K562 (cell line): ENCODE data around the gene TNFRSF19. TPM values are rescaled to one million over a fixed set of nuclear protein-coding genes. Genes with fewer than 3 reads are reported as not detected.

Source experiments
- ATAC-seq: fragments of 200-7000 bp; cut with Tn5 transposase; 3 replicates; pipeline ENCODE4 v1.9.1; 2020; ENCODE audit warnings: moderate library complexity
- BruUV-seq: library from RNA; stranded (reverse); fragments of 400-500 nt; replicated peaks from 2 replicates; lab custom pipeline; 2021; lab: Mats Ljungman, UMichigan
- CTCF ChIA-PET: fragments of 300-600 bp; formaldehyde crosslinking; extraction: SDS; loops from one replicate; lab custom pipeline; 2021; ENCODE audit warnings: low intra/inter-chr PET ratio; lab: Yijun Ruan, JAX
- POLR2A ChIA-PET: fragments of 300-600, 350-650 bp; sonication (Branson Sonifier 250); formaldehyde crosslinking; extraction: SDS; loops from one replicate; lab custom pipeline; 2021; ENCODE audit warnings: antibody characterized with exemption, inconsistent platforms; lab: Yijun Ruan, JAX
- DNase-seq, 4 experiments: peaks; one replicate each; pipeline versions ENCODE4 v3.0.0 to v3.0.0-alpha.2; 2011 to 2018; ENCODE audit warnings: low spot score in 3 of 4, mixed read lengths in 3 of 4; ENCODE audit errors: extremely low read depth in 1 of 4
- FAIRE-seq: peaks from 2 replicates; lab custom pipeline; 2011; peaks lifted over from hg19 to GRCh38; lab: Jason Lieb, UNC
- H2AFZ ChIP-seq: 2 replicates; pipeline ENCODE4 v1.6.0; 2011; ENCODE audit warnings: low read depth, low read length, control low read depth, inconsistent platforms
- H3K27ac ChIP-seq: fragments of 200-600 bp; 3 replicates; pipeline ENCODE4 v1.8.0; 2011; ENCODE audit warnings: low read depth, mild to moderate bottlenecking, control low read depth, inconsistent platforms, low read length, moderate library complexity, mixed read lengths; ENCODE audit errors: extremely low read depth
- H3K27me3 ChIP-seq, 2 experiments: fragments of 300-600 bp in 1 of 2; 2 replicates in 1 of 2; 3 replicates in 1 of 2; pipeline versions ENCODE4 v1.6.0 to v1.8.0; 2011; ENCODE audit warnings: inconsistent platforms in 2 of 2, low read length in 2 of 2, mild to moderate bottlenecking in 1 of 2, mixed read lengths in 1 of 2, moderate library complexity in 1 of 2; ENCODE audit not compliant: control insufficient read depth in 2 of 2, insufficient read depth in 2 of 2
- H3K36me3 ChIP-seq: fragments of 300-600 bp; 3 replicates; pipeline ENCODE4 v1.8.0; 2011; ENCODE audit warnings: mild to moderate bottlenecking, low read length, inconsistent platforms; ENCODE audit not compliant: control insufficient read depth, insufficient read depth
- H3K4me1 ChIP-seq, 2 experiments: fragments of 200-600 bp in 1 of 2; replicated peaks in 1 of 2; 2 replicates in 1 of 2; 3 replicates in 1 of 2; pipeline versions ENCODE4 v1.5.1 to v1.8.0; 2011; ENCODE audit warnings: inconsistent platforms in 2 of 2, low read length in 2 of 2, mild to moderate bottlenecking in 1 of 2, mixed read lengths in 1 of 2, moderate library complexity in 1 of 2; ENCODE audit not compliant: control insufficient read depth in 2 of 2, insufficient read depth in 2 of 2
- H3K4me2 ChIP-seq: 2 replicates; pipeline ENCODE4 v1.6.1; 2011; ENCODE audit warnings: low read length, control low read depth, inconsistent platforms, mixed read lengths; ENCODE audit not compliant: insufficient read depth
- H3K4me3 ChIP-seq: fragments of 200-600 bp; sonication (generic), shearing (Covaris generic); 2 replicates; pipeline ENCODE4 v1.5.1; 2016; ENCODE audit warnings: control low read depth, inconsistent platforms
- H3K79me2 ChIP-seq: fragments of 200-600 bp; 3 replicates; pipeline ENCODE4 v1.8.0; 2011; ENCODE audit warnings: low read length, inconsistent platforms; ENCODE audit not compliant: control insufficient read depth, insufficient read depth
- H3K9ac ChIP-seq, 2 experiments: 2 replicates each; pipeline versions ENCODE4 v1.6.0 to v1.6.1; 2011; ENCODE audit warnings: low read depth in 2 of 2, low read length in 2 of 2, control low read depth in 1 of 2, inconsistent platforms in 1 of 2, mild to moderate bottlenecking in 1 of 2, mixed read lengths in 1 of 2; ENCODE audit not compliant: insufficient read depth in 1 of 2
- H3K9me1 ChIP-seq: one replicate; pipeline ENCODE4 v1.6.0; 2011; ENCODE audit warnings: inconsistent platforms, mild to moderate bottlenecking, low read length, moderate library complexity; ENCODE audit not compliant: control insufficient read depth, insufficient read depth
- H3K9me3 ChIP-seq: replicated peaks from 2 replicates; pipeline ENCODE4 v1.5.1; 2011; ENCODE audit warnings: low read depth, low read length, inconsistent platforms; ENCODE audit not compliant: control insufficient read depth, insufficient read depth
- H4K20me1 ChIP-seq: replicated peaks from 2 replicates; pipeline ENCODE4 v1.6.1; 2011; ENCODE audit warnings: low read length, inconsistent platforms, mixed read lengths; ENCODE audit not compliant: control insufficient read depth, insufficient read depth
- CCNT2 ChIP-seq: IDR thresholded peaks from 2 replicates; pipeline ENCODE4 v1.6.1; 2011; ENCODE audit warnings: borderline replicate concordance, low read depth, mild to moderate bottlenecking, moderate library complexity, mixed read lengths, low read length; ENCODE audit not compliant: insufficient read length; ENCODE audit errors: extremely low read depth
- CHCHD3 ChIP-seq: fragments of 250-450 bp; sonication (Bioruptor Pico); IDR thresholded peaks from 2 replicates; pipeline ENCODE4 v2.1.2; 2022; ENCODE audit warnings: mild to moderate bottlenecking
- CHD2 ChIP-seq: IDR thresholded peaks from 2 replicates; pipeline ENCODE4 v1.6.1; 2011; ENCODE audit warnings: low read depth, low read length
- HEY1 ChIP-seq: fragments of 250-450 bp; sonication (Bioruptor Pico); IDR thresholded peaks from 2 replicates; pipeline ENCODE4 v1.5.0; 2020; ENCODE audit warnings: mild to moderate bottlenecking, moderate library complexity, borderline replicate concordance
- MYBL2 ChIP-seq, 2 experiments: fragments of 450-650 bp in 1 of 2; sonication (generic) in 1 of 2; formaldehyde crosslinking in 1 of 2; IDR thresholded peaks; 2 replicates each; pipeline versions ENCODE4 v1.6.1 to v1.8.1; 2017 to 2022; ENCODE audit warnings: borderline replicate concordance in 1 of 2, inconsistent platforms in 1 of 2, low read depth in 1 of 2, mild to moderate bottlenecking in 1 of 2, missing genetic modification reagents in 1 of 2, moderate library complexity in 1 of 2
- NR3C1 ChIP-seq: sonication (generic); formaldehyde crosslinking; IDR thresholded peaks from 2 replicates; pipeline ENCODE4 v1.8.1; 2022; ENCODE audit warnings: missing genetic modification reagents
- WGBS: fragments of 100-300 bp; shearing (Covaris generic); methylation state at CpG from one replicate; pipeline ENCODE4 v1.1.6; 2016; ENCODE audit warnings: low coverage, mixed read lengths; ENCODE audit not compliant: insufficient coverage; ENCODE audit errors: missing lambda C conversion rate; 5-methylcytosine and 5-hydroxymethylcytosine counted together
- in situ Hi-C: fragments of 300-500 bp; cut with MboI; formaldehyde crosslinking; loops from 4 replicates; pipeline ENCODE4 v1.15.0; 2018; ENCODE audit warnings: inconsistent platforms, mixed read lengths
- intact Hi-C: fragments of 100-400 bp; cut with micrococcal nuclease; formaldehyde crosslinking; loops from 2 replicates; pipeline ENCODE4 v1.14.2; 2022
- polyA plus RNA-seq, 8 experiments: library from polyadenylated mRNA; depleted of rRNA in 4 of 8; stranded (reverse) in 5 of 8; unstranded in 3 of 8; fragments of >200 nt; fragmentation: Nextera tagmentation in 2 of 8; fragmentation: Illumina TruSeq in 1 of 8; extraction: Ambion mirVana in 2 of 8; extraction: Trizol in 1 of 8; gene quantifications; 2 replicates each; pipeline versions ENCODE4 v1.2.1 to v1.2.3, GENCODE V29; 2011 to 2014; ENCODE audit warnings: inconsistent platforms in 1 of 8, missing spikeins in 1 of 8
- total RNA-seq, 7 experiments: library from RNA; depleted of rRNA in 6 of 7; stranded (reverse); fragments of >200 nt in 6 of 7; fragmentation: Illumina TruSeq in 2 of 7; extraction: Trizol in 2 of 7; gene quantifications; 2 replicates each; pipeline versions ENCODE4 v1.2.1 to v1.2.3, GENCODE V29; 2011 to 2021; ENCODE audit warnings: low replicate concordance in 1 of 7
- TF ChIP-seq, protein P1 (sequence below), 2 experiments: fragments of 450-650 bp; IDR thresholded peaks; 2 replicates each; pipeline ENCODE4 v1.6.1; 2016; ENCODE audit warnings: mild to moderate bottlenecking in 2 of 2, borderline replicate concordance in 1 of 2, low read depth in 1 of 2, moderate library complexity in 1 of 2

TNFRSF19 gene
- total and polyA plus RNA-seq, 9 of the 15 experiments (the other 6 are each of a cell fraction or from before 2014, with no cell fraction given), result 0.01 to 0.07 TPM; not detected in 7

DNA sequence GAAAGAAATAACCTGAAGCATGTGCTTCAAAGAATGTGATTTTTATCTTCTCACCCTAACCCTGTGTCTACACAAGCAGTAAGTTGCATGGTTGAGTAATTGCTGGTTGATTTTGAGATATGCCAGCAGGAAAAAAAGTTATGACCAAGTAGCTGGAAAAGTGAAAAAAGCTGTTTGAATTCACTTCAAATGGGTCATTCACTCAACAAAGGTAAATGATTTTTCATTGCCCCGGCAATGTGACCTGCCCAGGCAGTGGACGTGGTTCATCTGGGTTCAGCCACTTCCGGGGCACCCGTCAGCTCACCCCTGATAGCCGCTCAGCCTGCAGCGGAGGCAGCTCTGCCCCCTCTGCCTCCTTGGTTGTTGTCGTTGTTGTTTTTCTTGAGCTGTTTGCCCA is 18.5 kb downstream of the TNFRSF19 start:
- CTCF ChIA-PET, result no interaction called here

GRCh38 chr13:23592596-23592995 is 22.4 kb downstream of the TNFRSF19 start:
- Histone ChIP-seq H4K20me1 (no peaks in the 10 kb centered on the region), H3K9me1 (no peaks in the 10 kb centered on the region), H3K4me2 (no peak overlapping the region), H3K9me3 (no peaks in the 10 kb centered on the region), H2AFZ (no peak overlapping the region), H3K79me2 (no peaks in the 10 kb centered on the region), H3K4me3 (no peak overlapping the region), H3K27me3 (no peaks in the 10 kb centered on the region; a peak in 1 of 5 replicates), H3K36me3 (no peaks in the 10 kb centered on the region), H3K4me1 (no peaks in the 10 kb centered on the region), H3K9ac (no peak overlapping the region), H3K27ac (no peak overlapping the region)
- DNase-seq (no peak), ATAC-seq (no peak), FAIRE-seq (no peak)
- in situ Hi-C loops, result no loop called here
- BruUV-seq, result no TSS peak
- intact Hi-C loops, result no loop called here
- ChIA-PET POLR2A (no interaction called here), CTCF (no interaction called here)
- WGBS, result 0% methylated on average over 5 of the region's 5 CpGs
- TF ChIP-seq MYBL2 (IDR thresholded peaks at IDR 0.05; ENCODE audit: low read depth) (no peak), MYBL2 (CRISPR knock-in tag; IDR thresholded peaks at IDR 0.05; ENCODE audit: borderline replicate concordance) (no peak), CCNT2 (no peak), CHCHD3 (no peak), HEY1 (no peak)
- TF ChIP-seq, protein P1, sequence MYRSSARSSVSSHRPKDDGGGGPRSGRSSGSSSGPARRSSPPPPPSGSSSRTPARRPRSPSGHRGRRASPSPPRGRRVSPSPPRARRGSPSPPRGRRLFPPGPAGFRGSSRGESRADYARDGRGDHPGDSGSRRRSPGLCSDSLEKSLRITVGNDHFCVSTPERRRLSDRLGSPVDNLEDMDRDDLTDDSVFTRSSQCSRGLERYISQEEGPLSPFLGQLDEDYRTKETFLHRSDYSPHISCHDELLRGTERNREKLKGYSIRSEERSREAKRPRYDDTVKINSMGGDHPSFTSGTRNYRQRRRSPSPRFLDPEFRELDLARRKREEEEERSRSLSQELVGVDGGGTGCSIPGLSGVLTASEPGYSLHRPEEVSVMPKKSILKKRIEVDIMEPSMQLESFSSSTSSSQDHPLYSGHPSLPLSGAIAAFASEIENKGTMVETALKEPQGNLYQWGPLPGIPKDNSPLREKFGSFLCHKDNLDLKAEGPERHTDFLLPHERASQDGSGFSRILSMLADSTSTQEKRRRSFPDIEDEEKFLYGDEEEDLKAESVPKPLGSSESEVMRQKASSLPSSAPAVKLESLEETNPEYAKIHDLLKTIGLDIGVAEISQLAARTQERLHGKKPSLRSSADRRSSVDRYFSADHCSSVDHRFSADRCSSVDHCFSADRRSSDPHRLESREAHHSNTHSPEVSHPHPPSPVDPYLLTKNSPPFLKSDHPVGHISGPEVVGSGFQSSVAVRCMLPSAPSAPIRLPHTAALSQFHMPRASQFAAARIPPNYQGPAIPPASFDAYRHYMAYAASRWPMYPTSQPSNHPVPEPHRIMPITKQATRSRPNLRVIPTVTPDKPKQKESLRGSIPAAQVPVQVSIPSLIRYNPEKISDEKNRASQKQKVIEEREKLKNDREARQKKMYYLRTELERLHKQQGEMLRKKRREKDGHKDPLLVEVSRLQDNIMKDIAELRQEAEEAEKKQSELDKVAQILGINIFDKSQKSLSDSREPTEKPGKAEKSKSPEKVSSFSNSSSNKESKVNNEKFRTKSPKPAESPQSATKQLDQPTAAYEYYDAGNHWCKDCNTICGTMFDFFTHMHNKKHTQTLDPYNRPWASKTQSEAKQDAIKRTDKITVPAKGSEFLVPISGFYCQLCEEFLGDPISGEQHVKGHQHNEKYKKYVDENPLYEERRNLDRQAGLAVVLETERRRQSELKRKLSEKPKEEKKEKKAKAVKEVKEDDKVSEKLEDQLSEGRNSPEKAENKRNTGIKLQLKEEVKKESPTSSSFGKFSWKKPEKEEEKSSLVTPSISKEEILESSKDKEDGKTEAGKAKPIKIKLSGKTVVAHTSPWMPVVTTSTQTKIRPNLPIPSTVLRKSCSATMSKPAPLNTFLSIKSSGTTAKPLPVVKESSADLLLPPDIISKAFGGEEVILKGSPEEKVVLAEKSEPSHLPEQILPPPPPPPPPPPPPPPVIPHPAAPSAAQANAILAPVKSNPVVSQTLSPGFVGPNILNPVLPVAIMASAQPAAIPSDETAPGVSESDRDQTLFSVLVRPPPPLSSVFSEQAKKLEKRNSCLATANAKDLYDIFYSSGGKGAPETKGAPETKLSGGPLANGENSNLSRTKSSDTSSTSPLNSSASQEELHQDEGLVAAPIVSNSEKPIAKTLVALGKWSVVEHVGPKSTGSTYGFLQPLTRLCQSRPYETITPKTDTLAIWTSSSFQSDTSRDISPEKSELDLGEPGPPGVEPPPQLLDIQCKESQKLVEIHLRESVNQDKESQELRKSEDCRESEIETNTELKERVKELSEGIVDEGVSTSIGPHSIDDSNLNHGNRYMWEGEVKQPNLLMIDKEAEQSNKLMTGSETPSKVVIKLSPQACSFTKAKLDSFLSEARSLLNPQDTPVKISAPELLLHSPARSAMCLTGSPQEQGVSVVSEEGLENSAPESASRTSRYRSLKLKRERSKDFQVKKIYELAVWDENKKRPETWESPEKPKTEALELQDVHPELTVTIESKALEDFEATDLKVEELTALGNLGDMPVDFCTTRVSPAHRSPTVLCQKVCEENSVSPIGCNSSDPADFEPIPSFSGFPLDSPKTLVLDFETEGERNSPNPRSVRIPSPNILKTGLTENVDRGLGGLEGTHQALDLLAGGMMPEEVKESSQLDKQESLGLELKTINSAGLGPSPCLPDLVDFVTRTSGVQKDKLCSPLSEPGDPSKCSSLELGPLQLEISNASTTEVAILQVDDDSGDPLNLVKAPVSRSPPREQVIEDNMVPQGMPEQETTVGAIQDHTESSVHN (IDR thresholded peaks at IDR 0.05; ENCODE audit: borderline replicate concordance in 1 of 2, low read depth in 1 of 2), result no peak

More for the DNA sequence above, 18.5 kb downstream of the TNFRSF19 start:
- Histone ChIP-seq H3K9me1 (no peaks in the 10 kb centered on the region), H3K4me2 (no peak overlapping the region), H3K27ac (no peak overlapping the region), H2AFZ (no peak overlapping the region), H3K27me3 (peaks cover 0 to 6% of the 10 kb centered on the region in 2 experiments; a peak in 2 of 5 replicates), H3K4me1 (no peaks in the 10 kb centered on the region), H3K36me3 (no peaks in the 10 kb centered on the region), H3K9ac (no peak overlapping the region), H3K9me3 (no peaks in the 10 kb centered on the region), H3K4me3 (no peak overlapping the region), H3K79me2 (no peaks in the 10 kb centered on the region), H4K20me1 (no peaks in the 10 kb centered on the region)
- BruUV-seq, result no TSS peak
- ATAC-seq (no peak), DNase-seq (no peak), FAIRE-seq (no peak)
- WGBS, result 5% methylated on average over 6 of the region's 7 CpGs
- in situ Hi-C loops (no loop called here), intact Hi-C loops (no loop called here)
- TF ChIP-seq CHD2 (no peak), NR3C1 (CRISPR knock-in tag) (no peak)
- POLR2A ChIA-PET, result no interaction called here
